HEK293 (cell line): ENCODE results near the gene CDKN2AIP.

Experiments used
- CTCF ChIA-PET: fragments of 350-600 bp; formaldehyde crosslinking; extraction: SDS; loops from one replicate; lab custom pipeline; 2021; ENCODE audit warnings: antibody characterized with exemption; lab: Yijun Ruan, JAX
- POLR2A ChIA-PET: fragments of 300-600 bp; formaldehyde crosslinking; extraction: SDS; loops from one replicate; lab custom pipeline; 2020; ENCODE audit warnings: antibody characterized with exemption, inconsistent platforms; lab: Yijun Ruan, JAX
- H3K27ac ChIP-seq: fragments of 200-500 bp; sonication (Bioruptor generic); 2 replicates; pipeline ENCODE4 v1.5.1; 2014; ENCODE audit warnings: low read depth, low read length, control low read depth, inconsistent platforms; ENCODE audit errors: extremely low read depth
- H3K36me3 ChIP-seq, 2 experiments: fragments of 200-500 bp in 1 of 2; sonication (Bioruptor generic) in 1 of 2; 1 replicate in 1 of 2; 2 replicates in 1 of 2; pipeline ENCODE4 v1.5.1; 2014 to 2017; ENCODE audit warnings: inconsistent platforms in 2 of 2, low read length in 2 of 2; ENCODE audit not compliant: control insufficient read depth in 2 of 2, insufficient read depth in 1 of 2
- H3K4me1 ChIP-seq: fragments of 200-500 bp; sonication (Bioruptor generic); 2 replicates; pipeline ENCODE4 v1.5.1; 2014; ENCODE audit warnings: mild to moderate bottlenecking, low read length, inconsistent platforms; ENCODE audit not compliant: control insufficient read depth, insufficient read depth
- H3K4me3 ChIP-seq: 2 replicates; pipeline ENCODE4 v1.5.1; 2011; ENCODE audit warnings: low read depth, mild to moderate bottlenecking, control low read depth, low read length, moderate library complexity
- H3K9me3 ChIP-seq: fragments of 200-500 bp; sonication (Bioruptor generic); 2 replicates; pipeline ENCODE4 v1.5.1; 2014; ENCODE audit warnings: low read depth, low read length, inconsistent platforms; ENCODE audit not compliant: control insufficient read depth, insufficient read depth
- GFI1B ChIP-seq: fragments of 450-650 bp; formaldehyde crosslinking; IDR thresholded peaks from 2 replicates; pipeline ENCODE4 v1.5.1; 2016; ENCODE audit warnings: missing biosample characterization, missing genetic modification characterization
- GLI4 ChIP-seq: fragments of 450-650 bp; formaldehyde crosslinking; IDR thresholded peaks from 2 replicates; pipeline ENCODE4 v1.5.1; 2016; ENCODE audit warnings: missing biosample characterization, missing genetic modification characterization
- KLF16 ChIP-seq: fragments of 450-650 bp; formaldehyde crosslinking; IDR thresholded peaks from 2 replicates; pipeline ENCODE4 v1.5.1; 2017; ENCODE audit warnings: missing biosample characterization, missing genetic modification characterization
- KLF7 ChIP-seq: fragments of 450-650 bp; formaldehyde crosslinking; IDR thresholded peaks from 2 replicates; pipeline ENCODE4 v1.5.1; 2016; ENCODE audit warnings: missing biosample characterization, missing genetic modification characterization, borderline replicate concordance
- REPIN1 ChIP-seq: fragments of 450-650 bp; formaldehyde crosslinking; IDR thresholded peaks from 2 replicates; pipeline ENCODE4 v1.5.1; 2017; ENCODE audit warnings: missing biosample characterization, missing genetic modification characterization, low read depth
- SCRT2 ChIP-seq: fragments of 450-650 bp; formaldehyde crosslinking; IDR thresholded peaks from 2 replicates; pipeline ENCODE4 v1.5.1; 2016; ENCODE audit warnings: missing biosample characterization, missing genetic modification characterization
- YY1 ChIP-seq: fragments of 450-650 bp; formaldehyde crosslinking; IDR thresholded peaks from 2 replicates; pipeline ENCODE4 v1.5.1; 2018; ENCODE audit warnings: missing biosample characterization, missing genetic modification characterization
- ZBTB11 ChIP-seq: fragments of 450-650 bp; formaldehyde crosslinking; conservative IDR thresholded peaks from 2 replicates; pipeline ENCODE4 v1.5.1; 2016; ENCODE audit warnings: low read depth, missing biosample characterization, missing genetic modification characterization
- ZNF112 ChIP-seq: fragments of 450-650 bp; formaldehyde crosslinking; IDR thresholded peaks from 2 replicates; pipeline ENCODE4 v1.5.0; 2017; ENCODE audit warnings: missing biosample characterization, missing genetic modification characterization
- ZNF133 ChIP-seq: fragments of 450-650 bp; formaldehyde crosslinking; IDR thresholded peaks from 2 replicates; pipeline ENCODE4 v1.5.1; 2016; ENCODE audit warnings: missing biosample characterization, missing genetic modification characterization
- ZNF202 ChIP-seq: fragments of 450-650 bp; formaldehyde crosslinking; IDR thresholded peaks from 2 replicates; pipeline ENCODE4 v1.5.1; 2016; ENCODE audit warnings: missing biosample characterization, missing genetic modification characterization, borderline replicate concordance
- ZNF292 ChIP-seq: fragments of 450-650 bp; formaldehyde crosslinking; IDR thresholded peaks from 2 replicates; pipeline ENCODE4 v1.5.1; 2016; ENCODE audit warnings: low read depth, missing biosample characterization, missing genetic modification characterization, borderline replicate concordance
- ZNF302 ChIP-seq: fragments of 450-650 bp; formaldehyde crosslinking; IDR thresholded peaks from 2 replicates; pipeline ENCODE4 v1.5.1; 2016; ENCODE audit warnings: missing biosample characterization, missing genetic modification characterization, low read depth
- ZNF366 ChIP-seq: fragments of 450-650 bp; formaldehyde crosslinking; conservative IDR thresholded peaks from 2 replicates; pipeline ENCODE4 v1.5.1; 2016; ENCODE audit warnings: missing biosample characterization, missing genetic modification characterization
- ZNF433 ChIP-seq: fragments of 450-650 bp; formaldehyde crosslinking; IDR thresholded peaks from 2 replicates; pipeline ENCODE4 v1.5.1; 2016; ENCODE audit warnings: missing biosample characterization, missing genetic modification characterization, low read depth
- ZNF449 ChIP-seq: fragments of 450-650 bp; formaldehyde crosslinking; IDR thresholded peaks from 2 replicates; pipeline ENCODE4 v1.5.1; 2017; ENCODE audit warnings: missing biosample characterization, mild to moderate bottlenecking, missing genetic modification characterization, moderate library complexity
- ZNF610 ChIP-seq: fragments of 450-650 bp; formaldehyde crosslinking; IDR thresholded peaks from 2 replicates; pipeline ENCODE4 v1.5.1; 2016; ENCODE audit warnings: missing biosample characterization, missing genetic modification characterization, borderline replicate concordance
- ZSCAN23 ChIP-seq: fragments of 450-650 bp; formaldehyde crosslinking; IDR thresholded peaks from 2 replicates; pipeline ENCODE4 v1.5.1; 2016; ENCODE audit warnings: missing biosample characterization, missing genetic modification characterization
- ZXDB ChIP-seq: fragments of 450-650 bp; formaldehyde crosslinking; IDR thresholded peaks from 2 replicates; pipeline ENCODE4 v1.5.1; 2016; ENCODE audit warnings: missing biosample characterization, missing genetic modification characterization

CDKN2AIP gene

GRCh38 chr4:183399616-183400015 lies 44.8 kb upstream of the CDKN2AIP start:
- no peak overlapping the region for H3K4me3 ChIP-seq
- H3K4me1 ChIP-seq = peaks cover 5% of the 10 kb centered on the region
- CTCF ChIA-PET = interaction anchor here (0.6 to 1.1 kb wide), 2 partner anchors 8 to 933 kb away, joined by 3 to 5 read pairs; no protein-coding TSS in a partner anchor
- POLR2A ChIA-PET = no interaction called here
- no peaks in the 10 kb centered on the region for H3K9me3 ChIP-seq
- H3K27ac ChIP-seq = no peak overlapping the region
- TF ChIP-seq ZBTB11 (tag by site-specific recombination) (no peak), ZNF202 (tag by site-specific recombination) (no peak), ZSCAN23 (tag by site-specific recombination) (no peak), GFI1B (no peak), REPIN1 (tag by site-specific recombination) (no peak), ZNF449 (tag by site-specific recombination) (no peak), KLF7 (tag by site-specific recombination) (no peak), ZNF433 (tag by site-specific recombination) (no peak), YY1 (tag by site-specific recombination) (no peak), ZNF133 (tag by site-specific recombination) (no peak), ZNF610 (no peak), ZXDB (no peak), SCRT2 (tag by site-specific recombination) (no peak), ZNF112 (no peak), GLI4 (tag by site-specific recombination) (no peak), ZNF366 (tag by site-specific recombination) (no peak), KLF16 (tag by site-specific recombination) (no peak), ZNF292 (tag by site-specific recombination) (no peak)
- H3K36me3 ChIP-seq = no peaks in the 10 kb centered on the region

GRCh38 chr4:183400035-183400434 lies 44.4 kb upstream of the CDKN2AIP start:
- TF ChIP-seq ZNF112 (no peak), ZNF366 (tag by site-specific recombination) (peak; percentile 87), ZNF302 (tag by site-specific recombination) (no peak)
- TF ChIP-seq, all 188 proteins: peak for 1

More at GRCh38 chr4:183400035-183400434, 44.4 kb upstream of the CDKN2AIP start:
- Histone ChIP-seq H3K36me3 (no peaks in the 10 kb centered on the region), H3K4me1 (peaks cover 5% of the 10 kb centered on the region), H3K9me3 (no peaks in the 10 kb centered on the region), H3K4me3 (no peak overlapping the region), H3K27ac (no peak overlapping the region)
- ChIA-PET POLR2A (no interaction called here), CTCF (interaction anchor here (0.6 to 1.1 kb wide), 2 partner anchors 8 to 933 kb away, joined by 3 to 5 read pairs; no protein-coding TSS in a partner anchor)
